Embryonic facial prominence (tissue), 1 donor: Measurements from ENCODE around the gene PSMD4.

Experiments used
- DNase-seq: peaks from one replicate; pipeline ENCODE4 v3.0.0-alpha.2; 2016; ENCODE audit errors: extremely low spot score

The PSMD4 gene

GRCh38 chr1:151294742-151295462, 40.4 kb downstream of the PSMD4 start:
- no peak for DNase-seq

DNA sequence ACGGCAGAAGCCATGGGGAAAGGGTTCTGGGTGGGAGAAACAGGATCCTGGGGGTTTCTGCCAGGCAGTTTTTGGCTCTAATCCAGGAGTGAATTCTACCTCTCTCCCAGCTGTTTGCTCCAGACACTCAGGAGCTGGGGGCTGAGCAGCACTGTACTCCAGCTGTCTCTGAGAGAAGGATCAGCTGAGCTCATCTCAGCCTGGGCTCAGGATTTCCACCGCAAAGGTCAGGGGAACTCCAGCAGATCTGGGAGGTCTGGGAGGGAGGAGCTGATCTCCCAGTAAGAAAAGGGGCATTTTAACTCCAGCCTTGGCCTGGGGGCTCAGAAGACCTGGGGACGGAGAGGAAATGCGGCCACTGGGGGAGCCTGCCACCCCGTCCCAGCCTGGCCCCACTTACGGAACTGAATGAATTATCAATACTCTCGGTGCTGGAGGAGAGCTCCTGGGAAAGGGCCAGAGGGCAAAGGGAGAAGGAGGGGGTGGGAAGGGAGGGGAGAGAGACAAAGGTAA, 55.3 kb downstream of the PSMD4 start:
- DNase-seq: no peak

GRCh38 chr1:151311011-151311410, 56.5 kb downstream of the PSMD4 start:
- no peak for DNase-seq

DNA sequence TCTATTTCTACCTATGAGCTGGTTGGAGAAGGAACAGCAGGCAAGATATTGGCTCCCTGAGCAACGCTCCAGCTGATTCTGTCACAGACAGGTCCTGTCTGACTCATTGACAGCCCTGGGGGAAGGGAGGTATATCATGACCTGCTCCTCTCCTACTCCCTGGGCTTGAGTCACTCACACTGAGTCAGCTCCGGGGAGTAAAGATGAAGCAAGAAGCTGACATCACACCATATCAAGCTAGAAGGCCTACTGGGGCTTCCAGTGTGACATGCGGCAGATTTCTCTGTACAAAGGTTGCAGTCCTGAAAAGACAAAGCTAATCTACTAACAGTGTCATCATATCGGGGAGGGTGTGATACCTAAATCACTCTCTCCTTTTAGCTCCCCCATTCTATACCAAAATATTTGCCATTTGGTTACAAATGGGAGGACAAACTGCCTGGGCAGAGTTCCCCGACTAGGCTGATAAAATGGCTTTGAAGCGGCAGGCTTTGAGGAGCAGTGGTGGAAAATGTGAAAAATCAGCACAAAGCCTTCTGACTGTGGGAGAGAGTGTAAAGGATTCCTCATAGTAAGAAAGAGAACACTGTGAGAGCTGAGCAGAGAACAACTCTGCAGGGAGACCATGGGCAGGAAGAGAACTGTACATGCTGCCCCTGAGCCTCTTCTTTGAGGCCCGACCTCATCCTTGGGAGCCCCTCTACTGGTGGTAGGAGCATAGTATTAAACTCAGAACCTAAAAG, 57.2 kb downstream of the PSMD4 start:
- no peak for DNase-seq

DNA sequence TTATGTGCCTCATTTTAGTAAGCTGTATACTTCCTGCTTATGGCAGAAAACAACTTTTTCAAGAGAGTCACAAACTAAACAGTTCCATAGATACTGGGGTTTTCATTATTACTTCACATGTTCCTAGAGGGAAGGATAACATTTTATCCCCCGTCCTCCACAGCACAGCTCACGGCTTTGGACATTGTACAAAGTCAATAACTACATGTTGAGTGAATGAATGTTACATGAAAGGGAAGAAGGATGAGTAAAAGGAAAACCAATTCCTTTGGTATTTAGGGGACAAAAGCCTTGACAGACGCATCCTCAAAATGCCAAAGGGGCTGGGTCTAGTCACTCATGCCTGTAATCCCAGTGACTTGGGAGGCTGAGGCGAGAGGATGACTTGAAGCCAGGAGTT, 57.9 kb downstream of the PSMD4 start:
- no peak for DNase-seq

- DNase-seq: no peak
Measured at GRCh38 chr1:151312826-151313225, 58.3 kb downstream of the PSMD4 start.

GRCh38 chr1:151313501-151313900, 59.0 kb downstream of the PSMD4 start:
- DNase-seq: no peak

- no peak for DNase-seq
Measured at GRCh38 chr1:151314137-151314875, 59.8 kb downstream of the PSMD4 start.

- no peak for DNase-seq
Measured at GRCh38 chr1:151315565-151316235, 61.2 kb downstream of the PSMD4 start.
